SU-DHL-6 (cell line): ENCODE results near the gene SMIM11.

Experiments
- CTCF ChIP-seq: fragments of 200-600 bp; sonication (generic); IDR thresholded peaks from one replicate; pipeline ENCODE4 v1.5.1; 2017; ENCODE audit warnings: antibody characterized with exemption, mild to moderate bottlenecking, low read length, moderate library complexity; ENCODE audit not compliant: insufficient read depth, poor library complexity, severe bottlenecking
- EZH2phosphoT487 ChIP-seq: fragments of 200-600 bp; sonication (generic), shearing (Covaris generic); conservative IDR thresholded peaks from 2 replicates; pipeline ENCODE4 v1.6.1; 2018; ENCODE audit warnings: mild to moderate bottlenecking, antibody characterized with exemption, low read length, moderate library complexity, mixed read lengths

GRCh38 chr21:34331726-34332125, 43.6 kb upstream of the SMIM11 start:
- TF ChIP-seq EZH2phosphoT487 (no peak), CTCF (no peak)
